GM15510 (cell line): ENCODE results near the gene COL20A1.

Source experiments
- POLR2A ChIP-seq: IDR thresholded peaks from 3 replicates; pipeline ENCODE4 v1.6.1; 2011; ENCODE audit warnings: borderline replicate concordance; ENCODE audit not compliant: insufficient read length; ENCODE audit errors: extremely low read depth

Gene COL20A1

DNA sequence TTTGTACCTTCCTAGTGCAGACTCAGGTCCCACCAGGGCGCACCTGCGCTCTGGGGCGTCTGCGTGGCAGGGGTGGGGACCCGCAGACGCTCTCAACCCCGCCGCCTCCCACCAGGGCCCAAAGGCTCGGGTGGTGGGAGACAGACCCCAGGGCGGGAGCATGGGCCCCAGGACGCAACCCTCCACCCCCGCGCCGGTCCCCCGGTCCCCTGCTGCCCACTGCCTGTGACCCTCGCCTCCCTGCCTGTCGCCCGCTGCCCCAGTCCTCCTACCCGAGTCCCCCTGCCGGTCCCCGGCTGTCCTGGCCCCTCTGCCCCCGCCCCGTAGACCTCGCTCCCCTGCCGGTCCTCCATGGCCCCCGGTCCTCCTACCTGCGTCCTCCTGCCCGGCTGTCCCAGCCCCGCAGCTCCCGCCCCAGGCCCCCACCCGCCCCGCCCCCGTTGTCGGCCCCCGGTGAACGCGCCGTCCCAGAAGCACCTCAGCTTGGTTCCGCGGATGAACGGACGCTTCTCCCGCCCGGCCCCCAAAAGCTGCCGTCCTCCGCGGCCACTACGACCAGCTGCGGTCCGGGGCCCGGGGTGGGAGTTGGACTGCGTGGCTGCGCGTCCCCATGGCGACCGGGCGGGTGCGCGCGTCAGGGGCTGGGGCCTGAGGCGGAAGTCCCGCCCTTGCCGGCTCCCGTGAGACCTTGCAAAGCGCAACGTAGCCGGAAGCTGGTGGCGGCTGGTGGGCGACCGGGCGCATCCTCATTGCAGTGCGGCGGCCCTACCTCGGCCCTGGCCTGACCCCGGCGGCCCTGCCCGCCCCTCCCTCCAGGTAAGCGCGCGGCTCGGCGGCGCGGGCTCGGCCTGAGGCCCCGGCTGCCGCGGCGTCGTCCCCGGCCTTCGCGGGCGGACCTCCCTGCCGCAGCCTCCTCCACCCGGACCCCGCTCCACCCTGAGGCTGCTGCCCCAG, 20.6 kb upstream of the COL20A1 start, which contains the start of gene ARFGAP1:
ARFGAP1 (plus strand) TSS at position 709 of the 954 bp plus-strand sequence. CDS start 2,768 bp downstream, outside the sequence.
- peak; percentile 85 for TF ChIP-seq POLR2A

DNA sequence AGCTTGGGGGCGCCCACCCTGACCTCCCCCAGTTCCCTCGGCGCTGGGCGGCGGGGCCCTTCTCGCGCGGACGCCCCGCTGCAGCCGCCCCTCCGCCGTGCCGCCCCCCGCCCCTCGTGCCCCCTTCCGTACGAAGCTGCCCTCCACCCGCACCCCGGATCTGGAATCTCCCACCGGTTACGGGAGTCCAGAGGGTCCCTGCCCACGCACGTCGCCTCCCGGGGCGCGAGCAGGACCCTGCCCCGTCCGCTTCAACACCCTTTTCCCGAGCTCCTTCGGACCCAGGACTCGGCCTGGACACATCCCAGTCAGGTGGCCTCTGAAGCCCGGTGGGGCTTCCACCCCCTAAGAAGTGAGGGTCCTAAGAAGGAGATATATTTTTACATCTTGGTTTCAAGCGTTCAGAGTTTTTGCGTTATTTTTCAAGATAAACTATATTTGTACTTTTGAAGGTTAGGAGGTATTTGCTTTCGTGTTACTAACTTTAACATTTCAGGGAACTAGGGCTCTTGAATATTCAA, 19.9 kb upstream of the COL20A1 start:
- TF ChIP-seq POLR2A, result no peak

DNA sequence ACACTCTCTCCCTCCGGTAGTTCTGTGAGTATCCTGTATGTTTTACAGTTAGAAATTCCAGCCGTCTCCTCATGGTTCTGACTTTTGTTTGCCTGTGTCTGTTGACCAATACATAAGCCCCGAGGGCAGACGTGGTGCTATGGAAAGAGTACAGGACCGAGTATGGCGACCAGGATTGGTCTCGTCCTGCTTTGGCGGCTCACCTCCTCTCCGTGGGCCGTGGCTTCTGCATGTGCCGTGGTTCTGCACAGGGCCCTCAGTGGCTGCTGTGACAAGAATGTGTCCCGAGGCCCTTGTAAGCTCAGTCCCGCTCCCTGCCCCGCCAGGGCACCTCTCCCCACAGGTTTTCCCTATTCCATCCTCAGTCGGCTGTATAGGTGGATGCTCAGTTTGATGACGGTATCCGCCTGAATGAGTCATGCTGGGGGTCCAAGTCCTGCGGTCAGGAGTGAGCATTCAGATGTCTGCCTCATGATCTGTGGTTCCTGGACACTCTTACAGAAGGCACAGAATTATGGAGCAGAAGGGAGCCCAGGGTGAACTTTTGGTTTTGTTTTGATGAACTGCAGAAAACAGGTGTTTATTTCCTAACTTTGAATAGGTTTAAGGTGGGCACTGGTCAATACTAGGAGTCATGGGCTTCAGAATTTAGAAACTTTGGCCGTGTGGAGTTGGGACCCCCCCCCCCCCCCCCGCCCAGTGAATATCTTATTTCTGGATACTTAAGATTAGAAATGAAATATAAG, 19.2 kb upstream of the COL20A1 start:
- no peak for TF ChIP-seq POLR2A

DNA sequence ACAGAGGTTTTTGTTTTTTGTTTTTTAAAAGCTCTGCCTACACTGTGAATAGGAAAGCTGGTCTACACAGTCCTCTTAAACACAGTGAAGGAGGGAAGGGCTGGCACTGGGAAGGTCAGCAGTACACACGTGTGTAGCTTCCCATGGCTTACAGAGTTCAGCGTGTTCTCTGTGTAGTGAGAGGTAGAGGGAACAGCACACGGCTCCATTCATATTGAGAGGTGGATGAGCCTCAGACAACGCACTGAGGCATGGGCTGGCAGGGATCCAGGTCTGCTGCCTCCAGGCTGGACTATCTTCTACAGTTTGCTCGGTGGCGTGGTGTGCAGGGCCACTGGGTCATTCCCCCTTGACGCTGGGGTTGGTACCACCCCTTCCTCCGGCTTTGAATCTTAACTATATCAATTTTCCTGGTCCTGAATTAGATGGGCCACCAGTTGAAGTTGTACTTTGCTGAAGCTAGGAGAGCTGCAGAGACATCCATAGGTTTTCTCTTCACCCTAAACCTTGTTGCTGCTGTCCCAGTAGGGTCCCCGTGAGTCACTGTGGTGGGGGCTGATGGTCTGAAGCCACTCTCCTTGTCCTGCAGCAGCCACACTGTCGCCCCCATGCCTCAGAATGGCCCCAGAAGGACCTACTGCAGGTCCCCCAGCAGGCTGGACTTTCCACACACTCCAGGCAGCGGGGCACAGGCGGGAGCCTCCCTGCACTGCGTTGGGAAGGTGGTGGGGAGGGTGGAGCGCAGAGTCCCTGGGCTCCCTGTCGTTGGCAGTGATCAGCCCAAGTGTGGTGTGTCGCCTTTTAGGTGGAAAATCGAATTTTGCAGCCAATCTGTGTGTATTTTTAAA, 18.4 kb upstream of the COL20A1 start:
- TF ChIP-seq POLR2A, result no peak

DNA sequence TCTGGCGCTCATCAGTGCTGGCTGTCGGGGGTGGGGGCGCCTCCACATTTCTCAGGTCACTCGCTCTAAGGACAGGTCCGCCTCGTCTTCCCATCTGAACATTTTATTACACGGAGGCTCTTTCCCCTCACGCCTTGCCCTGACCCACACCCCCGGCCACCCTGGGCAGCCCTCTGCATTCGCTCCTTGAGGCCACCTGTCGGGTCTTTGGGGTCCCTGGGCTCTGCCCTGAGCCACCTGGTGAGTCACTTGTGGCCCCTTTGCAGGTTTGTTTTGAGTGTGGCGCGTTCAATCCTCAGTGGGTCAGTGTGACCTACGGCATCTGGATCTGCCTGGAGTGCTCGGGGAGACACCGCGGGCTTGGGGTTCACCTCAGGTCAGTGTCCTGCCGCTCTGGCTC, 17.2 kb upstream of the COL20A1 start:
- no peak for TF ChIP-seq POLR2A

DNA sequence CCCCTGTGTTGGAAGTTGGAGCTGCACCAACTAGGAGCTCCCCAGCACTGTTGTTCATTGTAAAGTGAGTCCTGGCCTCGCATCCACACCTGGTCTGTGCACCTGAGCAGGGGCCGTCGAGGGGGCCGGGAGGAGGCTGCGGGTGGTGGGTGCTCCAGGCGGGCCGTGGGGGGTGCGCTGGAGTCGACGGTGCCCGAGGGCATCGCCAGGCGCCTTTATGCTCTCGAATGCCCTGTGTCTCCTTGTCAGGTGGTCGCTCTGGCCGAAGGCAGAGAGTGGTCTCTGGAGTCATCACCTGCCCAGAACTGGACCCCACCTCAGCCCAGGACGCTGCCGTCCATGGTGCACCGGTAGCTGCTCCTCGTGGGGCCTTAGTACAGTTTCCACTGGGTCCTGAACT, 16.0 kb upstream of the COL20A1 start:
- no peak for TF ChIP-seq POLR2A

DNA sequence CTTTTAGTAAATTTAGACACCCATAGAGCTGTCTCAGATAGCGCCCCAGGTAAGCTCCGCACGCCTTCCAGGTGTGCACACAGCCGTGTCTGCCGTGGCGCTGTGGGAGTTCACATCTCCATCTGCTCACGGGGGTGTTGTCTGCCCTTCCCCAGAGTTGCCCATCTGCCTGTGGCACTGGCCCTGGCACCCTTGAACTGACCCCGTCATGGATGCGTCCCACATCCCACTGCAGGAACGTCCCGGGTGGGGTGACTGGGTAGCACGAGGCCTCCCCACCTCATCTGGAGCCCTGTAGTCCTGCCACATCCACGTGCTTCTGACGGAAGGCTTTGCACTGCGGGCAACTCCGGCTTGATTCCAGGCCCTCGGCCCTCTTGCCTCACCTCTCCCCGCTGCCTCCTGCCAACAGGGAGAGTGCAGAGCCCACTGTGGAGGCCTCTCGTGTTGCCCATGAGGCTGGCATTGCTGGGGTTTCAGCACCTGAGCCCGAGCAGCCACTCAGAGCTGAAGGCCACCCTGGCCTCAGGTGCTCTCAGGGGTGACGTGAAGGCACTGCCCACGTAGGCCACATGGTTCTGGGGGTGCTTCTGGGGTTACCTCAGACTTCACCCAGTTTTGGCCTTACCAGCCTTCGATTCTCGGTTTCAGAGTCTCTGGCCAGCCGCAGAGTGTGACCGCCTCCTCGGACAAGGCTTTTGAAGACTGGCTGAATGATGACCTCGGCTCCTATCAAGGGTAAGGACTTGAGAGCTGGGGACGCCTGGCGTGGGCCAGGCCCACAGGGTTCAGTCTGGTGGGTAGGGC, 15.3 kb upstream of the COL20A1 start:
- TF ChIP-seq POLR2A, result no peak

DNA sequence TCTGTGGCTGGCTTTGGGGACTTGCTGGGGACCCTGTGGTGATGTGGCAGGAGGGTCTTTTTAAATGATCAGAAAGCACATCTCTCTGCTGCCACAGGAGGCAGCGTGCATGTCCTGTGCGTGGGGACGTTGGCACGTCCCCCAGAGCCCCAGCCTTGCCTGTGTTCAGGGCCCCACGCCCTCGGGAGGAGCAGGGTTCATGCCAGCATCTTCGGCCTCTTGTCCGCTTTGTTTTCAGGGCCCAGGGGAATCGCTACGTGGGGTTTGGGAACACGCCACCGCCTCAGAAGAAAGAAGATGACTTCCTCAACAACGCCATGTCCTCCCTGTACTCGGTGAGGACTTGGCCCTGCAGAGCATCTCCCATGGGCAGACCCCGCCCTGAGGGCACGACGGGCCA, 14.3 kb upstream of the COL20A1 start:
- no peak for TF ChIP-seq POLR2A

DNA sequence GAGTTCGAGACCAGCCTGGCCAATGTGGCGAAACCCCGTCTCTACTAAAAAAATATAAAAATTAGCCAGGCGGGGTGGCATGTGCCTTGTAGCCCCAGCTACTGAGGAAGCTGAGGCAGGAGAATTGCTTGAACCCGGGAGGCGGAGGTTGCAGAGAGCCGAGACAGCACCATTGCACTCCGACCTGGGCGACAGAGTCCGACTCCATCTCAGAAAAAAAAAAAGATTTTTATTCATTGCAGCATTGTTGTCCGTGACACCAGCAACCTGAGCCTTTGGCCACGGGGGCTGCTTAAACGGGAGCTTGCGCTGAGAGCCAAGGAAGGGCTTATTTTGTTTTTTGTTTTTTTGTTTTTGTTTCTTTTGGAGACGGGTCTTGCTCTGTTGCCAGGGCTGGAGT, 13.1 kb upstream of the COL20A1 start:
- no peak for TF ChIP-seq POLR2A

DNA sequence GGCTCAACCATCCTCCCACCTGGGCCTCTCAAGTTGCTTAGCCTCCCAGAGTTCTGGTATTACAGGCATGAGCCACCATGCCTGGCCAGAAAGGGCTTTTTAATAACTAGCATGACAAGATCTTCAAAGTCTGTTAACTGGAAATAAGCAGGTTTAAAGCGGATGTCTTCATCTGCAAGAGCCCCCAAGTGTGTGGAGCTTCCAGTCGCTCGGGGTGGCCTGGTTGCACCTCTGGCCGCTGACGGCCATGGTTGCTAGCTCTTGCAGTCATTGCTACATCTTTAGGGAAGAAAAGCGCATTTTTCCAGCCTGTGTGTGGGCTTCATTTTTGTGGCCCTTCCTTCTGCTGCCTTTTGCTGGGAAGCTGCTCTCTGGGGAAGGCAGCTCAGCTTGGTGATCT, 12.6 kb upstream of the COL20A1 start:
- TF ChIP-seq POLR2A, result no peak

DNA sequence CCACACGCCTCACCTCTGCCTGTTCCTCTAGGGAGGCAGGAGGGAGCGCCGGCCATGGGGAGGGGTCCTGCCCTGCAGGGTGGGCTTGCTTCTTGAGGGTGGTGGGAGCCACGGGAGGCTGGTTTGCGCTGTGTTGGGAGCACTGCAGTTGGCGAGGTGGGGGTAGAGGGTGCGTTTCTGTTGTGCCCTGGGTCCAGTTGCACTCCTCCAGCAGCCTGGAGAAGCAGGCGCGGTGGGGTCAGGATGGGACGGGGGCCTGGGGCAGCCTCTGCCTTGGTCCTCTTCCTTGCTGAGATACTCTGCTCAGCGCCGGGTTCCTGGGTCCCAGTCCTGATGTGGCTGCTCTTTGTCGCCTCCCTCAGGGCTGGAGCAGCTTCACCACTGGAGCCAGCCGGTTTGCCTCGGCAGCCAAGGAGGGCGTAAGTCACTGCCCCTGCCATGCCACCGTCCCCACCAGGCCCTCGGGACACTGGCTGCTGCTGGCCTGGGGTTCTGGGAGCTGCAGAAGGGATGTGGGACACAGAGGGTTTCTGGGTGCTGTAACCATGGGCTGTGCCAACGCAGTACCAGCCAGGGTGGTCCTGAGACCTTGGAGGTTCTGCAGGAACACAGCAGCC, 11.9 kb upstream of the COL20A1 start:
- no peak for TF ChIP-seq POLR2A

DNA sequence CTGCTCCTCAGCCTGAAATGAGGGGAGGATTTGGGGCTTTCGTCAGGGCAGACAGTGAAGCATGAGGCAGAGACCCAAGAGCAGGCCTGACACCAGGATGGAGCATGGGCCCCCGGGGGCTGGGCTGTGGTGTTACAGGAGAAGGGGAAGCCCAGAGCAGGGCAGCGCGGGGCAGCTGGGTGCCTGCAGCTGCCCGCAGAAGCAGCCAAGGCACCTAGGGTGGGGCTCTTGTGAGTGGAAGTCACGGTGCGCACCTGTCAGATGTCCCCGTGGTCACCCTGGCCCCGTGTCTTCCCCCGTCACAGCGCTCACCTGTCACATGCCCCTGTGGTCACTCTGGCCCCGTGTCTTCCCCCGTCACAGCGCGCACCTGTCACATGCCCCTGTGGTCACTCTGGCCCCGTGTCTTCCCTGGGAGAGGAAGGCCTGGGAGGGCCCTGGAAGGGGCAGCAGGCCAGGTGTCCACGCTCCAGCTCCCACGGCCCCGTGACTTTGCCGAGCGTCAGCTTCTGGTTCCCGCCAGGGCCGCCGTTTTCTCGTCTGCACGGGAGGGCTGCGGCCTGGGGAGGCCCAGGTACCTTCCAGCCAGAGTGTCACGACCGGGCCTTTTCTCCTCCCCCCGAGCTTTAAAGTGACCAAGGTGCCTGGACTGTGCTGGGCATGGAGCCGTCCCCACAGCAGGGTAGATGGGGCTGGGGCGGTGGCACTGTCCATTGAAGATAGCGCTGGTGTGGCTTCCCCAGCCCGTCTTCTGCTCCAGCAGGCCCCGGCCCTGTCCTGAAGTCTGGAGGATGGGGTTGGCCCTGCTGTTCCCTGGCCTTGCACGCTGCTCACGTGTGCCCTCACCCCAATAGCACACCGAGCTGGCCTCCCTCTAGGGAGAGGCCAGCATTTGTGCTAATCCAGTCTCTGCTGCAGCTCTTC, 11.0 kb upstream of the COL20A1 start:
- no peak for TF ChIP-seq POLR2A
